Stomach (tissue), 9 donors: ENCODE results near the gene ATG4B. TPM values are rescaled to one million over a fixed set of nuclear protein-coding genes. Genes with fewer than 3 reads are reported as not detected.
A peak's percentile ranks its signal among the peaks of the same experiment; 100 is the strongest.

Experiments used
- DNase-seq, 2 donors: peaks; one replicate each; pipeline versions ENCODE4 v3.0.0 to v3.0.0-alpha.2; 2013 to 2019
- H3K27ac ChIP-seq, 5 donors: fragments of 200-600 bp in 4 of 5; sonication (generic) in 4 of 5; one replicate each; pipeline ENCODE4 v1.5.1; 2013 to 2019; ENCODE audit warnings: mild to moderate bottlenecking in 1 of 5, moderate library complexity in 1 of 5
- H3K27me3 ChIP-seq, 3 donors: fragments of 200-600 bp; sonication (generic); one replicate each; pipeline ENCODE4 v1.5.1; 2017 to 2019; ENCODE audit warnings: mixed run types in 1 of 3
- H3K36me3 ChIP-seq, 4 donors: fragments of 200-600 bp; sonication (generic); 1 replicate in 3 of 4; 2 replicates in 1 of 4; pipeline ENCODE4 v1.5.1; 2016 to 2019
- H3K4me1 ChIP-seq, 4 donors: fragments of 200-600 bp; sonication (generic); one replicate each; pipeline ENCODE4 v1.5.1; 2016 to 2019
- H3K4me3 ChIP-seq, 4 donors: fragments of 200-600 bp; sonication (generic) in 3 of 4; one replicate each; pipeline ENCODE4 v1.5.1; 2016 to 2019; ENCODE audit warnings: mild to moderate bottlenecking in 1 of 4
- H3K9me3 ChIP-seq, 4 donors: fragments of 200-600 bp; sonication (generic); one replicate each; pipeline ENCODE4 v1.5.1; 2016 to 2019
- EP300 ChIP-seq: sonication (generic); formaldehyde crosslinking; IDR thresholded peaks from one replicate; pipeline ENCODE4 v1.6.1; 2017; ENCODE audit warnings: antibody characterized with exemption
- POLR2A ChIP-seq, 4 donors: fragments of 450-650 bp; IDR thresholded peaks; one replicate each; pipeline ENCODE4 v1.6.1; 2016; ENCODE audit warnings: antibody characterized with exemption in 4 of 4, control low read depth in 2 of 4, mild to moderate bottlenecking in 1 of 4, moderate library complexity in 1 of 4
- POLR2AphosphoS5 ChIP-seq, 3 donors: sonication (generic); formaldehyde crosslinking; IDR thresholded peaks; one replicate each; pipeline ENCODE4 v1.6.1; 2016; ENCODE audit warnings: antibody characterized with exemption in 3 of 3
- WGBS, 5 donors: extraction: QIAGEN DNeasy Blood & Tissue Kit in 3 of 5; methylation state at CpG; one replicate each; pipeline versions ENCODE4 v1.1.5 to v1.1.7; 2013 to 2018; 5-methylcytosine and 5-hydroxymethylcytosine counted together
- intact Hi-C: fragments of 100-400 bp; cut with DNase I; formaldehyde crosslinking; loops from one replicate; pipeline ENCODE4 v1.15.1; 2023; ENCODE audit warnings: low total_unique reads
- polyA plus RNA-seq, 3 donors: library from polyadenylated mRNA; stranded (reverse); fragments of 200-250 nt; gene quantifications; one replicate each; pipeline ENCODE4 v1.2.3, GENCODE V29; 2013
- total RNA-seq, 5 donors: library from RNA; depleted of rRNA; stranded (reverse); fragments of >200 nt; gene quantifications; one replicate each; pipeline versions ENCODE4 v1.1.0 to v1.2.3, GENCODE V29; 2014 to 2016
- TF ChIP-seq, protein P1 (sequence below), 7 experiments: fragments of 450-650 bp in 4 of 7; fragments of 200-600 bp in 3 of 7; sonication (generic) in 3 of 7; IDR thresholded peaks; one replicate each; pipeline ENCODE4 v1.5.1; 2016 to 2019; ENCODE audit warnings: antibody characterized with exemption in 7 of 7, control low read depth in 2 of 7, mild to moderate bottlenecking in 1 of 7
- donor health status: healthy with polysubstance abuse.
- donor health status: Bipolar disorder and iron deficiency.
- donor health status: healthy.

The ATG4B gene
- total and polyA plus RNA-seq, 8 donors: 31.5 to 162 (median 61.2) TPM

DNA sequence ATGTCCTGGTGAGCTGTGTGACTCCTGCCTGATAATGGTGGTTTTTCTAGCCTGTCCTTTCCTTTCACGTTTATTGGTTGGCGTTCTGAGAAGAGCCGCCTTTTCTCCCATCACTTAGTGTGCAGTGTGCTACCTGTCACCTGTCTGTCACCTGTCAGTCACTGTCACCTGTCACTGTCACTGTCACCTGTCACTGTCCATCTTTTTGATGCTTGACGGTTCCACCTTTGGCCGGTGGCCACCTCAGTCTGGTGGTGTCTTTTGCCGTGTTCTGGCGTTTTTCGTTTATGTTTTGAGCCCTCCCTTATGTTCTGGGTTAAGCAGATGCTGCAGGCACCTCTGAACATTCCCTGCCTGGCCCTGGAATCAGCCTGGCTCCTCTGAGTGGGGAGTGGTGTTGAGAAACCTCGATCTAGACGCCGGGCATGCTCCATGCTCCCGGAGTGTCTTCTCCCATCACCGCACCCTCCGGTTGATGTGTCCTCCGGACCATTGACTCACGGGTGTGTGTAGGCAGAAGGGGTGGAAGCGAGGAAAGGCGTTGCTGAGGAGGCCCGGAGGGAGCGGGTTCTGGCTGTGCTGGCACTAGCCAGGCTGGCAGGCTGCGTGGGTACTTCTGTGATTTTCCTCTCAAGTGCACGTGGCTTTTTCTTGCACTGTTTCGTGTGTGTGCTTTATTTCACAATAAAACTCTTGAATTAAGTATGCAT, 28.4 kb downstream of the ATG4B start:
- Histone ChIP-seq H3K9me3 (no peaks in the 10 kb centered on the region), H3K27ac (no peak overlapping the region), H3K36me3 (peaks cover 47 to 75% (median 65%) of the 10 kb centered on the region in 4 donors), H3K4me1 (no peaks in the 10 kb centered on the region), H3K27me3 (no peaks in the 10 kb centered on the region), H3K4me3 (no peak overlapping the region)
- intact Hi-C loops: no loop called here
- TF ChIP-seq POLR2A (IDR thresholded peaks at IDR 0.05) (no peak), EP300 (no peak), POLR2AphosphoS5 (IDR thresholded peaks at IDR 0.05) (no peak)
- TF ChIP-seq, protein P1, sequence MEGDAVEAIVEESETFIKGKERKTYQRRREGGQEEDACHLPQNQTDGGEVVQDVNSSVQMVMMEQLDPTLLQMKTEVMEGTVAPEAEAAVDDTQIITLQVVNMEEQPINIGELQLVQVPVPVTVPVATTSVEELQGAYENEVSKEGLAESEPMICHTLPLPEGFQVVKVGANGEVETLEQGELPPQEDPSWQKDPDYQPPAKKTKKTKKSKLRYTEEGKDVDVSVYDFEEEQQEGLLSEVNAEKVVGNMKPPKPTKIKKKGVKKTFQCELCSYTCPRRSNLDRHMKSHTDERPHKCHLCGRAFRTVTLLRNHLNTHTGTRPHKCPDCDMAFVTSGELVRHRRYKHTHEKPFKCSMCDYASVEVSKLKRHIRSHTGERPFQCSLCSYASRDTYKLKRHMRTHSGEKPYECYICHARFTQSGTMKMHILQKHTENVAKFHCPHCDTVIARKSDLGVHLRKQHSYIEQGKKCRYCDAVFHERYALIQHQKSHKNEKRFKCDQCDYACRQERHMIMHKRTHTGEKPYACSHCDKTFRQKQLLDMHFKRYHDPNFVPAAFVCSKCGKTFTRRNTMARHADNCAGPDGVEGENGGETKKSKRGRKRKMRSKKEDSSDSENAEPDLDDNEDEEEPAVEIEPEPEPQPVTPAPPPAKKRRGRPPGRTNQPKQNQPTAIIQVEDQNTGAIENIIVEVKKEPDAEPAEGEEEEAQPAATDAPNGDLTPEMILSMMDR (IDR thresholded peaks at IDR 0.05): no peak
- WGBS, 5 donors: 89 to 92% (median 89%) methylated on average over 23 of the region's 23 CpGs
- DNase-seq: no peak

GRCh38 chr2:241666627-241667400, 29.3 kb downstream of the ATG4B start:
- TF ChIP-seq EP300: no peak
- no peak for TF ChIP-seq POLR2AphosphoS5 (IDR thresholded peaks at IDR 0.05)
- TF ChIP-seq, protein P1 (IDR thresholded peaks at IDR 0.05): no peak
- no peak for TF ChIP-seq POLR2A (IDR thresholded peaks at IDR 0.05)
- peak in 1 of 2 donors; percentile 62 for DNase-seq
- no peaks in the 10 kb centered on the region for H3K9me3 ChIP-seq
- H3K4me1 ChIP-seq: no peaks in the 10 kb centered on the region
- H3K27ac ChIP-seq: no peak overlapping the region
- H3K36me3 ChIP-seq: peaks cover 52 to 75% (median 65%) of the 10 kb centered on the region in 4 donors
- intact Hi-C loops: no loop called here
- WGBS, 5 donors: 77 to 84% (median 83%) methylated on average over 42 of the region's 42 CpGs
- no peaks in the 10 kb centered on the region for H3K27me3 ChIP-seq
- H3K4me3 ChIP-seq: no peak overlapping the region

DNA sequence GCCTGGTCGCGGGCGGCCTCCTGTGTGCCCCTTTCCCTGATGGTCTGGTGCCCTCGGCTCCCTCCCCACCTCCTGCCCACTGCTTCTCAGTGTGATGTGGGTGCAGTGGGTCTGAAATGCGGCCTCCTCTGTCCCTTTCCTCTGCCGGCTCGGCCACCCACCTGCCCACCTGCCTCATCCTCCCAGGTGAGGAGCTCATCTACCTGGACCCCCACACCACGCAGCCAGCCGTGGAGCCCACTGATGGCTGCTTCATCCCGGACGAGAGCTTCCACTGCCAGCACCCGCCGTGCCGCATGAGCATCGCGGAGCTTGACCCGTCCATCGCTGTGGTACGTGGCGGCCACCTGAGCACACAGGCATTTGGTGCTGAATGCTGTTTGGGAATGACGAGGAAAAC, 30.9 kb downstream of the ATG4B start:
- intact Hi-C loops: no loop called here
- no peak for DNase-seq
- Histone ChIP-seq H3K9me3 (no peaks in the 10 kb centered on the region), H3K4me3 (no peak overlapping the region), H3K27ac (no peak overlapping the region), H3K27me3 (no peaks in the 10 kb centered on the region), H3K4me1 (no peaks in the 10 kb centered on the region), H3K36me3 (peaks cover 51 to 77% (median 75%) of the 10 kb centered on the region in 4 donors)
- TF ChIP-seq, protein P1 (IDR thresholded peaks at IDR 0.05): no peak
- TF ChIP-seq POLR2AphosphoS5 (IDR thresholded peaks at IDR 0.05) (no peak), POLR2A (IDR thresholded peaks at IDR 0.05) (no peak), EP300 (no peak)
- WGBS, 5 donors: 93 to 96% (median 95%) methylated on average over 21 of the region's 21 CpGs

DNA sequence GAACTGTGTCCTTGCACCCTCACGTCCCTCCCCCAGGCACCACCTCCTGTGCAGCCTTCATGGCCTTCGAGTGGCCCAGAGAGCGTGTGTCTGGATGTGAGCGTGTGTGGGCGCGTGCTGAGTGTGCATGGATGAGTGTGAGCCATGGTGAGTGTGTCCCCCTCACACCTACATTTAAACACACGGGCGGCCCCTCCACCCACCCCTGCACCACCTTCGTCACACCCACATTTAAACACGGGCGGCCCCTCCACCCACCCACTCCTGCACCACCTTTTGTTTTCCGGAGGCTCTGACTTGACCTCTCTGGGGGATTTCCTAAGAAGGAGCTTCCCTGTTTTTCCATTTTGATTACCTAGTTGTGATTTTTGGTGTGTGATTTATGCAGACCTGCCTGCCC, 31.3 kb downstream of the ATG4B start:
- intact Hi-C loops: no loop called here
- peaks cover 51 to 77% (median 77%) of the 10 kb centered on the region in 4 donors for H3K36me3 ChIP-seq
- no peak for DNase-seq
- no peak overlapping the region for H3K27ac ChIP-seq
- no peaks in the 10 kb centered on the region for H3K27me3 ChIP-seq
- TF ChIP-seq POLR2A (IDR thresholded peaks at IDR 0.05): no peak
- TF ChIP-seq, protein P1 (IDR thresholded peaks at IDR 0.05): no peak
- no peak for TF ChIP-seq EP300
- no peak for TF ChIP-seq POLR2AphosphoS5 (IDR thresholded peaks at IDR 0.05)
- H3K9me3 ChIP-seq: no peaks in the 10 kb centered on the region
- no peak overlapping the region for H3K4me3 ChIP-seq
- no peaks in the 10 kb centered on the region for H3K4me1 ChIP-seq
- WGBS, 5 donors: 87 to 93% (median 89%) methylated on average over 12 of the region's 12 CpGs
